ENCODE results near the gene NPAS4.

Gene NPAS4

GRCh38 chr11:66418986-66419308, 1.9 kb upstream of the NPAS4 start:
- Histone ChIP-seq H4K20me1 (ENCODE audit: low read depth, low read length) (no peaks in the 10 kb centered on the region), H3K9me2 (replicated peaks; ENCODE audit: insufficient read depth, low read length) (no peaks in the 10 kb centered on the region), H3K4me3 (ENCODE audit: insufficient read depth, low read length, poor library complexity, severe bottlenecking) (no peak overlapping the region), H3K27ac (ENCODE audit: low read depth, low read length) (no peak overlapping the region), H3K36me3 (ENCODE audit: low read length) (no peaks in the 10 kb centered on the region), H3K9me3 (ENCODE audit: insufficient read depth, low read length) (no peaks in the 10 kb centered on the region), H3K27me3 (ENCODE audit: low read length) (no peaks in the 10 kb centered on the region), H3K79me2 (ENCODE audit: insufficient read depth, low read length) (no peaks in the 10 kb centered on the region), H3K4me2 (ENCODE audit: low read depth, low read length, poor library complexity, severe bottlenecking) (no peak overlapping the region), H3F3A (ENCODE audit: insufficient read depth) (no peaks in the 10 kb centered on the region), H2AFZ (ENCODE audit: low read depth, low read length, severe bottlenecking) (no peak overlapping the region), H3K9ac (ENCODE audit: low read length) (no peak overlapping the region)
- TF ChIP-seq EZH2phosphoT487 (conservative IDR thresholded peaks at IDR 0.05; ENCODE audit: low read length), result no peak
- TF ChIP-seq, protein P1, sequence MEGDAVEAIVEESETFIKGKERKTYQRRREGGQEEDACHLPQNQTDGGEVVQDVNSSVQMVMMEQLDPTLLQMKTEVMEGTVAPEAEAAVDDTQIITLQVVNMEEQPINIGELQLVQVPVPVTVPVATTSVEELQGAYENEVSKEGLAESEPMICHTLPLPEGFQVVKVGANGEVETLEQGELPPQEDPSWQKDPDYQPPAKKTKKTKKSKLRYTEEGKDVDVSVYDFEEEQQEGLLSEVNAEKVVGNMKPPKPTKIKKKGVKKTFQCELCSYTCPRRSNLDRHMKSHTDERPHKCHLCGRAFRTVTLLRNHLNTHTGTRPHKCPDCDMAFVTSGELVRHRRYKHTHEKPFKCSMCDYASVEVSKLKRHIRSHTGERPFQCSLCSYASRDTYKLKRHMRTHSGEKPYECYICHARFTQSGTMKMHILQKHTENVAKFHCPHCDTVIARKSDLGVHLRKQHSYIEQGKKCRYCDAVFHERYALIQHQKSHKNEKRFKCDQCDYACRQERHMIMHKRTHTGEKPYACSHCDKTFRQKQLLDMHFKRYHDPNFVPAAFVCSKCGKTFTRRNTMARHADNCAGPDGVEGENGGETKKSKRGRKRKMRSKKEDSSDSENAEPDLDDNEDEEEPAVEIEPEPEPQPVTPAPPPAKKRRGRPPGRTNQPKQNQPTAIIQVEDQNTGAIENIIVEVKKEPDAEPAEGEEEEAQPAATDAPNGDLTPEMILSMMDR (IDR thresholded peaks at IDR 0.05; ENCODE audit: insufficient read depth, low read length, poor library complexity, severe bottlenecking), result no peak

DNA sequence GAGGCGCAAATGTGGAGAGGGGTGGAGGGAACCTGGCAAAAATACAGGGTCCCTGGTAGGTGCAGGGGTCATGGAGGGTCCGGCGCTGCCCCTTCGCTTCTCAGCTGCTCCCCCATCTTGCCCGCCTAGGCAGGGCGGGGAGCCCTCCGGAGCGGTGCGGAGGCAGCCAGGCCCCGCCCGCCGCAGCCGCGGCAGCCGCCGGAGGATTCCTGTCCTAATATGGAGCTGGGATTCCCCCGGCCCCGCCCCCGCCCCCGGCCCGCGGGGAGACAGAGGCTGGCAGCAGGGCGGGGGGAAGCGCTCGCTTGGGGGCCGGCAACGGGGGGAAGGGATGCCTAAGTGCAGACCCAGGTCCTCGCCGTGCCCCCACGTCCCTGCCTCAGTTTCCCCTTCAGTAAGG, 1.0 kb upstream of the NPAS4 start:
- no peak overlapping the region for H3K4me3 ChIP-seq (ENCODE audit: insufficient read depth, low read length, poor library complexity, severe bottlenecking)

DNA sequence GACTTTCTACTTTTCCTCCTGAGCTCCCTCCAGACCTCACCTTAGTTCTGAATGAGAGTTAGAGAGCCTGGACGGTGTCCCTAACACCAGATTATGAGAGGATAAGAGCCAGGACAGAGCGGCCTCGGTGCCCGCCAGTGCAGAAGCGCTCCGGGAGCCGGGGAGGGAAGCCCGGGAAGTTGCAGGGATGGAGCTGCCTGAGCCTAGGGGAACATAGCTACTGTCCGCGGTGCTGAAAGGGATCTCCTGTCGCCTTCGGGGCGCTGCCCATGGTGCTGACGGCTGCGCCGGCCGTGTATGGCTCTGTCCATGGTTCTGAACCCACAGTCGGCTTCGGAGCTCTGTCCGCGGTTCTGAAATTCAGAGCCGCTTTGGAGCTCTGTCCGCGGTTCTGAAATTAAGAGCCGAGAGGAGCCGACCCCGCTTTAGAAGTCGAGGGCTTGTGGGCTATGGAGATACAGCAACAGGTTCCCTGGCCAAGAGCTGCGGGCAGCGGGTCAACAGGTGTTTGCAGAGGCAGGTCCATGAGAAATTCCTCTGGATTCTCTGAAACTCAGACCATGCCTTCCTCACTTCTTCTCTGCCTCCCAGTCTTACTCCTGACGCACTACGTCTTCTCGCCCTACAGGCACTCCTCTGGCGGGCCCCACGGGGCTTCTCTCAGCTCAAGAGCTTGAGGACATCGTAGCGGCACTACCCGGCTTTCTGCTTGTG, 814 bp downstream of the NPAS4 start:
- Histone ChIP-seq H2AFZ (ENCODE audit: low read depth, low read length, severe bottlenecking) (no peak overlapping the region), H3K36me3 (ENCODE audit: low read length) (no peaks in the 10 kb centered on the region), H3K9ac (ENCODE audit: low read length) (no peak overlapping the region), H3K9me2 (replicated peaks; ENCODE audit: insufficient read depth, low read length) (no peaks in the 10 kb centered on the region), H3K79me2 (ENCODE audit: insufficient read depth, low read length) (no peaks in the 10 kb centered on the region), H3K27ac (ENCODE audit: low read depth, low read length) (no peak overlapping the region), H3F3A (ENCODE audit: insufficient read depth) (no peaks in the 10 kb centered on the region), H3K9me3 (ENCODE audit: insufficient read depth, low read length) (no peaks in the 10 kb centered on the region), H4K20me1 (ENCODE audit: low read depth, low read length) (no peaks in the 10 kb centered on the region), H3K27me3 (ENCODE audit: low read length) (no peaks in the 10 kb centered on the region), H3K4me2 (ENCODE audit: low read depth, low read length, poor library complexity, severe bottlenecking) (no peak overlapping the region), H3K4me3 (ENCODE audit: insufficient read depth, low read length, poor library complexity, severe bottlenecking) (no peak overlapping the region)
- no peak for TF ChIP-seq EZH2phosphoT487 (conservative IDR thresholded peaks at IDR 0.05; ENCODE audit: low read length)
- TF ChIP-seq, protein P1 (IDR thresholded peaks at IDR 0.05; ENCODE audit: insufficient read depth, low read length, poor library complexity, severe bottlenecking), result no peak

More for the DNA sequence above, 1.0 kb upstream of the NPAS4 start:
- no peak overlapping the region for H3K9ac ChIP-seq (ENCODE audit: low read length)
- no peak overlapping the region for H3K4me2 ChIP-seq (ENCODE audit: low read depth, low read length, poor library complexity, severe bottlenecking)
- H3F3A ChIP-seq (ENCODE audit: insufficient read depth), result no peaks in the 10 kb centered on the region
- no peaks in the 10 kb centered on the region for H3K79me2 ChIP-seq (ENCODE audit: insufficient read depth, low read length)
- no peaks in the 10 kb centered on the region for H3K27me3 ChIP-seq (ENCODE audit: low read length)
- H3K27ac ChIP-seq (ENCODE audit: low read depth, low read length), result no peak overlapping the region
- H4K20me1 ChIP-seq (ENCODE audit: low read depth, low read length), result no peaks in the 10 kb centered on the region
- H3K36me3 ChIP-seq (ENCODE audit: low read length), result no peaks in the 10 kb centered on the region
- TF ChIP-seq, protein P1 (IDR thresholded peaks at IDR 0.05; ENCODE audit: insufficient read depth, low read length, poor library complexity, severe bottlenecking), result no peak
- no peaks in the 10 kb centered on the region for H3K9me3 ChIP-seq (ENCODE audit: insufficient read depth, low read length)
- H2AFZ ChIP-seq (ENCODE audit: low read depth, low read length, severe bottlenecking), result no peak overlapping the region
- H3K9me2 ChIP-seq (replicated peaks; ENCODE audit: insufficient read depth, low read length), result no peaks in the 10 kb centered on the region
